Activated CD8-positive, alpha-beta memory T cell treated with anti-CD3 and anti-CD28 coated beads, Interleukin-2, amount 10 ng/mL, durations not matched to agents 7 days and 5 days (primary cell): Measurements from ENCODE around the gene DDIAS. TPM values are rescaled to one million over a fixed set of nuclear protein-coding genes. Genes with fewer than 3 reads are reported as not detected.
"Not testable (repeated sequence)": the region's sequence is repeated elsewhere in the genome, so short reads cannot be mapped to it uniquely, and the experiment has no call there.

Source experiments
- ATAC-seq: fragments of 150-1000 bp; cut with Tn5 transposase; one replicate; pipeline ENCODE4 v1.10.0; 2021; ENCODE audit warnings: moderate library complexity
- CTCF ChIA-PET: fragments of 350-600 bp; sonication (Branson Sonifier 250); formaldehyde crosslinking; loops from one replicate; lab custom pipeline; 2021; ENCODE audit warnings: antibody characterized with exemption; lab: Charles Lee
- DNase-seq: peaks from one replicate; pipeline ENCODE4 v3.0.0-alpha.2; 2020
- H3K27ac Mint-ChIP-seq: one replicate; pipeline ENCODE4 v1.8.0; 2021; ENCODE audit warnings: mild to moderate bottlenecking, mixed read lengths
- H3K27me3 Mint-ChIP-seq: one replicate; pipeline ENCODE4 v1.8.0; 2021; ENCODE audit warnings: mixed read lengths
- H3K36me3 Mint-ChIP-seq: one replicate; pipeline ENCODE4 v1.8.0; 2021; ENCODE audit warnings: mild to moderate bottlenecking, mixed read lengths
- H3K4me1 Mint-ChIP-seq: one replicate; pipeline ENCODE4 v1.8.0; 2021; ENCODE audit warnings: mixed read lengths
- H3K4me3 Mint-ChIP-seq: one replicate; pipeline ENCODE4 v1.8.0; 2021; ENCODE audit warnings: mild to moderate bottlenecking, moderate library complexity, mixed read lengths
- H3K9me3 Mint-ChIP-seq: one replicate; pipeline ENCODE4 v1.8.0; 2022; ENCODE audit warnings: low read depth, mixed read lengths
- total RNA-seq, 2 experiments: library from RNA; stranded (reverse); gene quantifications; one replicate each; pipeline ENCODE4 v1.2.3, GENCODE V29; 2021

The DDIAS gene, protein sequence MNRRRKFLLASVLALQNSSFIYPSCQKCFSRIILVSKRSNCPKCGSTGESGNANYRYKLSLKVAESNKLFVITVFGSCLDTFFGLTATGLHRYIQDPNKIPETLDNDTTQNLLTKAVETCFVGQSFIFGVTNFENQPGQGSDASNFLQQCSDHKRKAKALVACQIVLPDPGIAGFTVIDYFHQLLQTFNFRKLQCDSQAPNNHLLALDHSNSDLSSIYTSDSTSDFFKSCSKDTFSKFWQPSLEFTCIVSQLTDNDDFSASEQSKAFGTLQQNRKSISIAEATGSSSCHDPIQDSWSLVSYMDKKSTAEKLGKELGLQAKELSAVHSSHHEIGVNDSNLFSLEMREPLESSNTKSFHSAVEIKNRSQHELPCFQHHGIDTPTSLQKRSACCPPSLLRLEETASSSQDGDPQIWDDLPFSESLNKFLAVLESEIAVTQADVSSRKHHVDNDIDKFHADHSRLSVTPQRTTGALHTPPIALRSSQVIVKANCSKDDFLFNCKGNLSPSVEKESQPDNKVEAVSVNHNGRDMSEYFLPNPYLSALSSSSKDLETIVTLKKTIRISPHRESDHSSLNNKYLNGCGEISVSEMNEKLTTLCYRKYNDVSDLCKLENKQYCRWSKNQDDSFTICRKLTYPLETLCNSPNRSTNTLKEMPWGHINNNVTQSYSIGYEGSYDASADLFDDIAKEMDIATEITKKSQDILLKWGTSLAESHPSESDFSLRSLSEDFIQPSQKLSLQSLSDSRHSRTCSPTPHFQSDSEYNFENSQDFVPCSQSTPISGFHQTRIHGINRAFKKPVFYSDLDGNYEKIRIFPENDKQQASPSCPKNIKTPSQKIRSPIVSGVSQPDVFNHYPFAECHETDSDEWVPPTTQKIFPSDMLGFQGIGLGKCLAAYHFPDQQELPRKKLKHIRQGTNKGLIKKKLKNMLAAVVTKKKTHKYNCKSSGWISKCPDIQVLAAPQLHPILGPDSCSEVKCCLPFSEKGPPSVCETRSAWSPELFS
- total RNA-seq: 10 to 100 TPM; 12.0 to 16.2 TPM

DNA sequence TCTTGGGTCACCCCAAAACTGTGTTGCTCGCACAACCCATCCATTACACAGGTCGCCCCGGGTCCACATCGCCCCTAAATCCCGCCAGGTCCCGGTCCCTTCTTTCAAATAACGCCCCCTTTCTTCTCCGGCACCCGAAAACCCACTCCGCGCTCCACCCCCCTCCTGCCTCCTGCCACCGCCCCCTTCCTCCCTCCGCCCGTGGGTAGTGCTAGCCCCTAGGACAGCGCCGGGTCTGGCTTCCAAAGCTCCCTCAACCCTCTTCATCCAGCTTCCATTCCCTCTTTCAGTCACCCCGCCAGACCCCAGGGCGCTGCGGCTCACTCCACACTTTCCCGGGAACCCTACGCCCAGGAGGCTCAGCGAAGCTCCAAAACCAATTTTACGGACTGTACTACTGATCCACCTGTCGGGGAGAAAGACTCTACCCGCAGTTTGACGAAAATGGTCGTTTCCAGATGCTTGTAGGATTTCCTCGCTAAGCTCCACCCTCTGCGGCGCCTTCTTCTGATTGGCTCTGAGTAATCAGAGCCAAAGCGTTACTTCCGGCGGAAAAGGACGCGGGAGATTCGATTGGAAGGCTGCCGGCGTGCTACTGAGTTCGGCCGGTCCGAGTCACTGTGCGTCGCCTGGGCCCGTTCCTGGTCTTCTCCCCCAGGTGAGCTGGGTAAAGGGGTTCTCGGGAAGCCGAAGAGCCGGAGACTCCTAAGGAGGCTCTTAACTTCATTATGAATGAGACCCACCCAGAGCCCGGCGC is at the start of gene DDIAS:
Gene DDIAS, plus strand, starts transcription at position 572 of the 757 bp plus-strand sequence. CDS start 13,003 bp downstream, outside the sequence.
- Mint-ChIP-seq H3K4me3 (peak within 1 kb of the TSS; percentile 91), H3K4me1 (peaks cover 50% of the 10 kb centered on the region), H3K9me3 (no peaks in the 10 kb centered on the region), H3K27ac (peak within 1 kb of the TSS; percentile 99), H3K36me3 (peaks cover 3% of the 10 kb centered on the region), H3K27me3 (no peaks in the 10 kb centered on the region)
- CTCF ChIA-PET: interaction anchor here (0.7 to 5.3 kb wide), 18 partner anchors 10 to 402 kb away, joined by 3 to 43 read pairs (median 4); partner anchors contain the start of genes PCF11 and RAB30
- peak; percentile 98 for DNase-seq
- peak; percentile 74 for ATAC-seq

DNA sequence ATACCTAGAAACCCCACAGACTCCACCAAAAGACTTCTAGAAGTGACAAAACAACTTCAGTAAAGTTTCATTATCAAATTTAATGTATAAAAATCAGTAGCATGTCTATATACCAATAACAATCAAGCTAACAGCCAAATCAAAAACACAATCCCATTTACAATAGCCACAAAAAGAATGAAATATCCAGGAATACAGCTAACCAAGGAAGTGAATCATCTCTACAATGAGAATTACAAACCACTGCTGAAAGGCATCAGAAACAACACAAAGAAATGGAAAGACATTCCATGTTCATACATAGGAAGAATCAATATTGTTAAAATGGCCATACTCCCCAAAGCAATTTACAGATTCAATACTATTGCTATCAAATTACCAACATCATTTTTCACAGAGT is 47.3 kb upstream of the DDIAS start:
- ATAC-seq (no peak), DNase-seq (no peak)
- H3K4me1 Mint-ChIP-seq: peaks cover 8% of the 10 kb centered on the region
- CTCF ChIA-PET: interaction anchor here (0.6 to 5.6 kb wide), 3 partner anchors 13 to 137 kb away, joined by 3 to 32 read pairs (median 4); no protein-coding TSS in a partner anchor
- H3K27me3 Mint-ChIP-seq: no peaks in the 10 kb centered on the region
- H3K9me3 Mint-ChIP-seq: no peaks in the 10 kb centered on the region
- no peak overlapping the region for H3K4me3 Mint-ChIP-seq
- H3K27ac Mint-ChIP-seq: no peak overlapping the region
- H3K36me3 Mint-ChIP-seq: peaks cover 1% of the 10 kb centered on the region

DNA sequence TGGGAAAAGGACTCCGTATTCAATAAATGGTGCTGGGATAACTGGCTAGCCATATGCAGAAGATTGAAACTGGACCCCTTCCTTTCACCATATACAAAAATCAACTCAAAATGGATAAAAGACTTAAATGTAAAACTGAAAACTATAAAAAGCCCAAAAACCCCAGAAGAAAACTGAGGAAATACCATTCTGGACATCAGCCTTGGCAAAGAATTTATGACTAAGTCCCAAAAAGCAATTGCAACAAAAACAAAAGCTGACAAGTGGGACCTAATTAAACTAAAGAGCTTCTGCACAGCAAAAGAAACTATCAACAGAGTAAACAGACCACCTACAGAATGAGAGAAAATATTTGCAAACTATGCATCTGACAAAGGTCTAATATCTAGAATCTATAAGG is 46.6 kb upstream of the DDIAS start:
- ATAC-seq, H3K4me1 Mint-ChIP-seq, H3K9me3 Mint-ChIP-seq, DNase-seq, H3K27ac Mint-ChIP-seq, H3K4me3 Mint-ChIP-seq, H3K27me3 Mint-ChIP-seq, H3K36me3 Mint-ChIP-seq: not testable (repeated sequence)
- CTCF ChIA-PET: interaction anchor here (1.6 kb wide), 1 partner anchor 137 kb away, joined by 3 read pairs; no protein-coding TSS in a partner anchor

DNA sequence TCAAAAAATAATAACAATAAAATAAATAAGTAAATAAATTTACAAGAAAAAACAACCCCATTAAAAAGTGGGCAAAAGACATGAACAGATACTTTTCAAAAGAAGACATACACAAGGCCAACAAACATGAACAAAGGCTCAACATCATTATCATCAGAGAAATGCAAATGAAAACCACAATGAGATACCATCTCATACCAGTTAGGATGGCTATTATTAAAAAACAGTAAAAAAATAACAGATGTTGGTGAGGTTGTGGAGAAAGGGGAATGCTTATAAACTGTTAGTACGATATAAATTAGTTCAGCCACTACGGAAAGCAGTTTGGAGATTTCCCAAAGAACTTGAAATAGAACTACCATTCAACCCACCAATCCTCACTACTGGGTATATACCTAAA is 45.9 kb upstream of the DDIAS start:
- Mint-ChIP-seq H3K36me3 (peaks cover 1% of the 10 kb centered on the region), H3K4me3 (no peak overlapping the region), H3K9me3 (no peaks in the 10 kb centered on the region), H3K27me3 (no peaks in the 10 kb centered on the region), H3K27ac (no peak overlapping the region), H3K4me1 (peaks cover 8% of the 10 kb centered on the region)
- DNase-seq (no peak), ATAC-seq (no peak)
- CTCF ChIA-PET: interaction anchor here (1.6 kb wide), 1 partner anchor 138 kb away, joined by 3 read pairs; no protein-coding TSS in a partner anchor

DNA sequence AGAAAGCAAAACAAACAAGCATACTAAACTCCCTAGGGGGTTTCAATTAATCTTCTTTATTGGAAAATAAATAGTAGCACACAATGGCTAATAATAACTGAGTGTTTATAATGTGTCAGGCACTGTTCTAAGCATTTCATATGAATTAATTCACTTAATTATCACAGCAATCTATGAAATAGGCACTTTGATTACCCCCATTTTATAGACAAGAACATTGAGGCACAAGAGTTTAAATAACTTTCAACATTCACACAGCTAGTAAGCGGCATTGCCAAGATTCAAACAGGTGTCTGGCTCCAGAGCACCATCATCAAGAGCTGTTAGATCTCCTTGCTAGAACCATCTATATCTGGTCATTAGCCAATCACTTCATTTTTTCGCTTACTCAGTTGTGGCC is 44.4 kb upstream of the DDIAS start:
- H3K9me3 Mint-ChIP-seq: no peaks in the 10 kb centered on the region
- ATAC-seq: no peak
- CTCF ChIA-PET: interaction anchor here (1.3 kb wide), 1 partner anchor 10 kb away, joined by 5 read pairs; no protein-coding TSS in a partner anchor
- no peak for DNase-seq
- peaks cover 1% of the 10 kb centered on the region for H3K36me3 Mint-ChIP-seq
- H3K4me3 Mint-ChIP-seq: no peak overlapping the region
- H3K4me1 Mint-ChIP-seq: peaks cover 8% of the 10 kb centered on the region
- H3K27me3 Mint-ChIP-seq: peaks cover 2% of the 10 kb centered on the region
- no peak overlapping the region for H3K27ac Mint-ChIP-seq

DNA sequence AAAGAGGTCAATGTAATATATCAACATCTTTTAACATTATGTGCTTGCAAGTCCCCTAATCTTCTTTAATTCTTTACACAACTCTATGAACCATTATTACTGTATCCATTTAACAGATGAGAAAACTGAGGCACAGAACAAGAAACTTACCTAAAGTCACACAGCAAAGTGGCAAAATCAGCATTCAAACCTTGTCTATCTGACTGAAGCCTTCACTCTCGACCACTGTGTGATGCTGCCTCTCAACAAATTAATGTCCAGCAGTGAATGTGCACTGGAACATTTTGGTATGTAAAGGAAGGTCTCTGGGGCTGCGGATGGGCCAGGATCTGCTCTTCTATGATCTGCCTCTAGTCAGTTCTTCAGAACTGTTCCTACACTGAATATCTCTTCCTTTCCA is 43.4 kb upstream of the DDIAS start:
- Mint-ChIP-seq H3K9me3 (no peaks in the 10 kb centered on the region), H3K36me3 (peaks cover 1% of the 10 kb centered on the region), H3K27ac (no peak overlapping the region), H3K27me3 (peaks cover 2% of the 10 kb centered on the region), H3K4me1 (peaks cover 8% of the 10 kb centered on the region), H3K4me3 (no peak overlapping the region)
- DNase-seq: no peak
- CTCF ChIA-PET: no interaction called here
- ATAC-seq: no peak

DNA sequence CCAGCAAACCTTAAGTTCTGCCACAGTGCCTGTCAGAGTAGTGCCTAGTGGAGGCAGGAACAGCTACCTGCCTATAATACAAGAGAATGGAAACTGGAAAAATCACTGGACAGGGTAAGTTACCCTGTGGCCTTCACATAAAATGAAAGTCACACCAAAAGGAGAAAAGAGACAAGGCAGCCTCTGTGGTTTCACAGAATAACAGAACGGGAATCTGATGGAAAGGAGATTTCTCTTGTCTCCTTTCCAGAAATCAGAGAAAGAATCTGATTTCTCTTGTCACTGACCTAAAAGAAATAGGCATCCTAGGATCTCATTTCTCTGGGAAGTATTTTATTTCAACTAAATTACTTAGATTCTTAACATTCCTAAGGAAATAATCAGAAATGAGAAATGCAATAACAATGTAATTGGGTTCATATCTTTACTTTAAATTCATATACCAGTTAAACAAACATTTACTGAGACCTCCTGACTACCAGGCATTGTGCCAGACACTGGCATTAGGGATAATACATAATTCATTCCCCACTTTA is 42.9 kb upstream of the DDIAS start:
- H3K27ac Mint-ChIP-seq: no peak overlapping the region
- H3K9me3 Mint-ChIP-seq: no peaks in the 10 kb centered on the region
- peaks cover 1% of the 10 kb centered on the region for H3K36me3 Mint-ChIP-seq
- DNase-seq: no peak
- no peak for ATAC-seq
- peaks cover 2% of the 10 kb centered on the region for H3K27me3 Mint-ChIP-seq
- H3K4me3 Mint-ChIP-seq: no peak overlapping the region
- peaks cover 11% of the 10 kb centered on the region for H3K4me1 Mint-ChIP-seq
- CTCF ChIA-PET: interaction anchor here (1.9 kb wide), 1 partner anchor 9 kb away, joined by 9 read pairs; no protein-coding TSS in a partner anchor

DNA sequence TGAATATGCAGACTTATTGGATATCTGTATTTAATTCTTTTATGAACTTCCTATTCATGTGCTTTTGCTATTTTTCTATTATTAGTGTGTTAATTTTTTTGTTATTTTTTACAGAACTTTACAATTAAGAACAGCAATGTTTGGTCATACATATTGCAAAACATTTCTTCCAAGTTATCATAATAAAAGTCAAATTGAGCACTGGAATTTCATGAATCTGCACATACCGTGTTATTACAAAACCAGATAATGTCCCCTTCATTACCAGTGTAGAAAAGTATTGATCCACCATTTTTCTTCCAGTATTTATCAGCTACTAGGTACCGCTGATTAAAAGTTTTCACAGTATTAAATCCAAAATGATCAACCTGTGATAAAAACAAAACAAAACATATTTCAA is 41.8 kb upstream of the DDIAS start:
- CTCF ChIA-PET: interaction anchor here (1.3 to 1.9 kb wide), 2 partner anchors 8 to 391 kb away, joined by 3 to 9 read pairs; no protein-coding TSS in a partner anchor
- Mint-ChIP-seq H3K27me3 (peaks cover 2% of the 10 kb centered on the region), H3K4me3 (no peak overlapping the region), H3K36me3 (peaks cover 1% of the 10 kb centered on the region), H3K27ac (no peak overlapping the region), H3K4me1 (peaks cover 3% of the 10 kb centered on the region), H3K9me3 (no peaks in the 10 kb centered on the region)
- no peak for DNase-seq
- no peak for ATAC-seq

DNA sequence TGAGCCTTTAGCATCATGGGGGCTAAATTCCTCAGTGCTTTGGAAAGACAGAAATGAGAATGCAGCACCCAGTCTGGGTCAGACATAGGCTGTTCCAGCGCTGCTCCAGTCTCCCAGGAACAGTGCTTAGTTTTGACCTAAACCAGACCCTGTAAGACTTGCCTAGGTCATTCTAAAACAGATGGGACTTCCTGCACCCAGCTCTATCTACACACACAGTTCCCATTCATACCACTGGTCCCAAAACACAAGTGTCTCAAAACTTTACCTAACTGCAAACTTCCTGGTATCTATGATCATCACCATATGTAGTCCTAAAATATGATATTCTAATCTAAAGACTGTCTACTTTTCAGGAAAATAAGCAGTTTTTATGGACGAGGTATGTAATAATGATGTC is 39.2 kb upstream of the DDIAS start:
- no peaks in the 10 kb centered on the region for H3K9me3 Mint-ChIP-seq
- ATAC-seq: no peak
- H3K27me3 Mint-ChIP-seq: peaks cover 4% of the 10 kb centered on the region
- H3K36me3 Mint-ChIP-seq: no peaks in the 10 kb centered on the region
- H3K27ac Mint-ChIP-seq: no peak overlapping the region
- peaks cover 5% of the 10 kb centered on the region for H3K4me1 Mint-ChIP-seq
- CTCF ChIA-PET: interaction anchor here (0.9 kb wide), 1 partner anchor 10 kb away, joined by 3 read pairs; no protein-coding TSS in a partner anchor
- DNase-seq: no peak
- no peak overlapping the region for H3K4me3 Mint-ChIP-seq

DNA sequence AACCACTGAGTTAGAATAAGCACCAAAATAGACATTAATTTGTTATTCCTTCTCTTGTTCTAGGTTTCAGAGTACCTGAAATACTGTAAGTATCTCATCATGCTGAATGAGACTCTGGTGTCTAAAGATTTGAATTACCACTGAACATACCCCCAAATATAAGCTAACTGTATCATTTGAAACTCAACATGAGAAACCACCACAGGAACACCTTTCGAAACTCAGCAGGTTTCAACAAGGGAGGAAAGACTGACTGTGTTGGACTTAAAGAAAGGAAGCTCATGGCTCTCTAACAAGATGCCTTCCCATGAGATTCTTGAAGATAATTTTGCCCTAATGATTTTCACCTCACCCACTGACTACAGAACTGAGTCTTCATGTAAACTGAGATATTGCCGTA is 38.3 kb upstream of the DDIAS start:
- DNase-seq: no peak
- H3K4me1 Mint-ChIP-seq: peaks cover 9% of the 10 kb centered on the region
- H3K9me3 Mint-ChIP-seq: no peaks in the 10 kb centered on the region
- peaks cover 5% of the 10 kb centered on the region for H3K27me3 Mint-ChIP-seq
- H3K4me3 Mint-ChIP-seq: no peak overlapping the region
- H3K27ac Mint-ChIP-seq: no peak overlapping the region
- no peak for ATAC-seq
- H3K36me3 Mint-ChIP-seq: no peaks in the 10 kb centered on the region
- CTCF ChIA-PET: interaction anchor here (0.8 to 1.0 kb wide), 3 partner anchors 11 to 64 kb away, joined by 3 to 4 read pairs (median 3); partner anchors contain the start of gene PRCP

DNA sequence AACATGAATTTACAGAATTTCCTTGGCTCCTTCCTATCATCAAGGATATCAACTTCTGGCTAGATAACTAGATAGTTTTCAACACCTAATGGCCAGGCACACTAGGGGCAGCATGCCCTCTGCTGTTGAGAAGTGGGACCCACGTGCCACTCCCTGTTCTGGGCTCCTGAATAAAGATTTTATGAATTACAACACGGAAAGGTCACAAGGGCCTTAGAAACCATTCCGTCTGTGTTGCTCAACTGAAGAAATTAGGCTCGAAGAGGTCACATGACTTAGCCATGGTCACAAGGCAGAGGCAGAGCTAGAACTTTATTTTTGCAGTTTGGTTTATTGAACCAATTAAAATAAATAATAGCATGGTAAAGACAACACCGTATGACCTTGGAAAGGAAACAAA is 37.3 kb upstream of the DDIAS start:
- CTCF ChIA-PET: no interaction called here
- Mint-ChIP-seq H3K9me3 (no peaks in the 10 kb centered on the region), H3K27me3 (peaks cover 5% of the 10 kb centered on the region), H3K4me1 (peaks cover 9% of the 10 kb centered on the region), H3K36me3 (no peaks in the 10 kb centered on the region), H3K4me3 (no peak overlapping the region), H3K27ac (no peak overlapping the region)
- DNase-seq: no peak
- ATAC-seq: no peak

DNA sequence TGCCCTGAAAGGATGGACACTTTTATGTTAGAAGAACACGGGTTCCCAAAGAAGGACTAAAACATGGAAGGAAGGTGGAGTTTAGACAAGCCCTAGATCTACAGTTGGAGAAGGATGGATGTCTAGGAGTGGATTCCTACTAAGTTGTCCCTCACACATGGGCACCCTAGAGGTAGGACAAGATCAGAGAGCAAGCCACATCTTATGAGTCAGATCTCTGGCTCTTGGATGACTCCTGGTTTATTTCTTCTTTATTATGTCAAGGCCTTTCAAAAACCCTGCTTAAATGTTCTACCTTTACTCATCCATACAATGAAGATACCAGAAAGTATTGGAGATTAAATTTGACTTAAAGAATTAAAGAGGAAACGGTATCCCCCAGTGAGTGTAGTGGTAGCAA is 35.7 kb upstream of the DDIAS start:
- DNase-seq (no peak), ATAC-seq (no peak)
- Mint-ChIP-seq H3K27ac (no peak overlapping the region), H3K9me3 (no peaks in the 10 kb centered on the region), H3K4me3 (no peak overlapping the region), H3K27me3 (peaks cover 5% of the 10 kb centered on the region), H3K36me3 (no peaks in the 10 kb centered on the region), H3K4me1 (peaks cover 9% of the 10 kb centered on the region)
- CTCF ChIA-PET: interaction anchor here (2.8 to 4.0 kb wide), 2 partner anchors 14 to 34 kb away, joined by 32 to 43 read pairs; partner anchors contain the start of genes DDIAS and PRCP
